Prostate gland (tissue), 2 donors: ENCODE results near the gene HUS1.

Source experiments
- POLR2A ChIP-seq: fragments of 450-650 bp; IDR thresholded peaks from one replicate; pipeline ENCODE4 v1.6.1; 2016; ENCODE audit warnings: antibody characterized with exemption, mild to moderate bottlenecking
- POLR2AphosphoS5 ChIP-seq: sonication (generic); formaldehyde crosslinking; IDR thresholded peaks from one replicate; pipeline ENCODE4 v1.6.1; 2017; ENCODE audit warnings: antibody characterized with exemption
- TF ChIP-seq, protein P1 (sequence below), 4 experiments: fragments of 200-600 bp in 2 of 4; fragments of 450-650 bp in 2 of 4; sonication (generic) in 2 of 4; IDR thresholded peaks; 1 replicate in 3 of 4; 2 replicates in 1 of 4; pipeline ENCODE4 v1.5.1; 2016 to 2019; ENCODE audit warnings: antibody characterized with exemption in 4 of 4, mild to moderate bottlenecking in 2 of 4, moderate library complexity in 2 of 4

DNA sequence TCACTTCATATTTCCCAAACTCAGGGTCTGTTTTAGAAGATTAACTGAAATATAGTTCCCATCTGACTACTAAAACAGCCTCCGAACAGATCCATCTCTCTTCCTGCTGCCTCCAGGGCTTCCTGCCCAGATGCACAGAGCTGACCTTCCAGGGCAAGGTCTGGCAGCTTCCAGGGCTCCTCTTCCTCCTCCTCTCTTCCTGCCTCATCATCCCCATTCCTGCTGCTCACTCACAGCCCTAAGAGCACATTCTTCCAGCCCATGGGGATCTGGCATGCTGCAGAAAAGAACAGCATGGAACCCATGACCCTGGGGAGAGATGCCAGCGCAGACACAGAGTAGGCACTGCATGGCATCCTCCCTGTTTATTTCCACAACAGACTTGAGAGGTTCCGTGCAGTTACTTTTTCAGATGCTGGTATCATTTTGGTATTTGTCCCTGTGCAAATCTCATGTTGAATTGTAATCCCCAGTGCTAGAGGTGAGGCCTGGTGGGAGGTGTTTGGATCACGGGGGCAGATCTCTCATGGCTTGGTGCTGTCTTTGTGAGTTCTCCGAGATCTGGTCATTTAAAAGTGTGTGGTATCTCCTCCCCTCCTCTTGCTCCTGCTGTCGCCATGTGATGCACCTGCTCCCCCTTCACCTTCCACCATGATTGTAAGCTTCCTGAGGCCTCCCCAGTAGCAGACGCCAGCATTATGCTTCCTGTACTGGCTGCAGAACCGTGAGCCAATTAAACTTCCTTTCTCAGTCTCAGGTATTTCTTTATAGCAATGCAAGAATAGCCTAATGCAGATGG lies 35.5 kb downstream of the HUS1 start:
- TF ChIP-seq, protein P1, sequence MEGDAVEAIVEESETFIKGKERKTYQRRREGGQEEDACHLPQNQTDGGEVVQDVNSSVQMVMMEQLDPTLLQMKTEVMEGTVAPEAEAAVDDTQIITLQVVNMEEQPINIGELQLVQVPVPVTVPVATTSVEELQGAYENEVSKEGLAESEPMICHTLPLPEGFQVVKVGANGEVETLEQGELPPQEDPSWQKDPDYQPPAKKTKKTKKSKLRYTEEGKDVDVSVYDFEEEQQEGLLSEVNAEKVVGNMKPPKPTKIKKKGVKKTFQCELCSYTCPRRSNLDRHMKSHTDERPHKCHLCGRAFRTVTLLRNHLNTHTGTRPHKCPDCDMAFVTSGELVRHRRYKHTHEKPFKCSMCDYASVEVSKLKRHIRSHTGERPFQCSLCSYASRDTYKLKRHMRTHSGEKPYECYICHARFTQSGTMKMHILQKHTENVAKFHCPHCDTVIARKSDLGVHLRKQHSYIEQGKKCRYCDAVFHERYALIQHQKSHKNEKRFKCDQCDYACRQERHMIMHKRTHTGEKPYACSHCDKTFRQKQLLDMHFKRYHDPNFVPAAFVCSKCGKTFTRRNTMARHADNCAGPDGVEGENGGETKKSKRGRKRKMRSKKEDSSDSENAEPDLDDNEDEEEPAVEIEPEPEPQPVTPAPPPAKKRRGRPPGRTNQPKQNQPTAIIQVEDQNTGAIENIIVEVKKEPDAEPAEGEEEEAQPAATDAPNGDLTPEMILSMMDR (IDR thresholded peaks at IDR 0.05) = no peak
- TF ChIP-seq POLR2A = no peak
- no peak for TF ChIP-seq POLR2AphosphoS5
